Measurements from ENCODE around the gene KATNAL2. TPM values are rescaled to one million over a fixed set of nuclear protein-coding genes. Genes with fewer than 3 reads are reported as not detected.
A peak's percentile ranks its signal among the peaks of the same experiment; 100 is the strongest.

Gene KATNAL2
- polyA plus RNA-seq, 1 donor (not counting 4 experiments of a cell fraction or from before 2014, with no cell fraction given): 1.1 TPM

DNA sequence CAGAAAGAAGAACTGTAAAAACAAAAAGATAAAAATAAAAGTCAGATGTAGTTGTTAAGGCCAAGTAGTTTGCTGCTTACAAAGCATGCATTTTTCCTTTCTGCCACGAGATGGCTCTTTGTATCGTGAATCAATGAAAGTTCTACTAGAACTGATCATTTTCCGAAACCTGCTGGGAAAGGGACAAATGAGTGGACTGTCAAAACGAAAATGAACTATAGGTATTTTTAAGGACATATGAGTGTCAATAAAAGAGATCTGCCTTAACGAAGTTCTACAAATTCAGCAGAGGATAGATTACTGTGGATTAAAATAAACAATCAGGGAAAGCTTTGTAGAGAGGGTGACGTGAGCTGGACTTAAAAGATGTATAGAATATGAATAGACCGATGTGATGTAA is 133.1 kb downstream of the KATNAL2 start:
- H3K27me3 ChIP-seq (ENCODE audit: control insufficient read depth, extremely low read depth, insufficient read depth, low read length): no peaks in the 10 kb centered on the region
- H3K4me2 ChIP-seq (ENCODE audit: control insufficient read depth, extremely low read depth, insufficient read depth, low read depth, low read length): no peak overlapping the region
- no peaks in the 10 kb centered on the region for H3K79me2 ChIP-seq (ENCODE audit: control insufficient read depth, insufficient read depth, low read length)
- no peaks in the 10 kb centered on the region for H4K20me1 ChIP-seq (ENCODE audit: control insufficient read depth, extremely low read depth, insufficient read depth, low read length)
- no peak overlapping the region for H3K4me3 ChIP-seq (ENCODE audit: control insufficient read depth in 2 of 3, extremely low read depth in 1 of 3, insufficient read depth in 2 of 3, low read depth in 1 of 3, low read length in 3 of 3)
- H2AFZ ChIP-seq (ENCODE audit: control insufficient read depth, low read length): no peak overlapping the region
- H3K9ac ChIP-seq (ENCODE audit: control insufficient read depth, extremely low read depth, insufficient read depth, low read length): no peak overlapping the region
- H3K9me3 ChIP-seq (ENCODE audit: control insufficient read depth, low read depth, low read length): no peaks in the 10 kb centered on the region
- DNase-seq (ENCODE audit: low read depth, low spot score) (no peak), FAIRE-seq (no peak)
- no peaks in the 10 kb centered on the region for H3K9me1 ChIP-seq (ENCODE audit: control insufficient read depth, extremely low read depth, insufficient read depth, low read length)
- no peak overlapping the region for H3K27ac ChIP-seq (ENCODE audit: control insufficient read depth, insufficient read depth, low read length)
- dilution Hi-C loops (cut with MboI; ENCODE audit: extremely low pct_ligation_motif_present, low sequenced_read_pairs): no loop called here
- H3K36me3 ChIP-seq (ENCODE audit: control insufficient read depth in 2 of 2, extremely low read depth in 1 of 2, insufficient read depth in 2 of 2, low read length in 2 of 2): no peaks in the 10 kb centered on the region
- H3K4me1 ChIP-seq (ENCODE audit: control insufficient read depth, extremely low read depth, insufficient read depth, low read length): no peaks in the 10 kb centered on the region
- no peak for TF ChIP-seq EZH2 (IDR thresholded peaks at IDR 0.05; ENCODE audit: low read length)
- TF ChIP-seq, protein P1, sequence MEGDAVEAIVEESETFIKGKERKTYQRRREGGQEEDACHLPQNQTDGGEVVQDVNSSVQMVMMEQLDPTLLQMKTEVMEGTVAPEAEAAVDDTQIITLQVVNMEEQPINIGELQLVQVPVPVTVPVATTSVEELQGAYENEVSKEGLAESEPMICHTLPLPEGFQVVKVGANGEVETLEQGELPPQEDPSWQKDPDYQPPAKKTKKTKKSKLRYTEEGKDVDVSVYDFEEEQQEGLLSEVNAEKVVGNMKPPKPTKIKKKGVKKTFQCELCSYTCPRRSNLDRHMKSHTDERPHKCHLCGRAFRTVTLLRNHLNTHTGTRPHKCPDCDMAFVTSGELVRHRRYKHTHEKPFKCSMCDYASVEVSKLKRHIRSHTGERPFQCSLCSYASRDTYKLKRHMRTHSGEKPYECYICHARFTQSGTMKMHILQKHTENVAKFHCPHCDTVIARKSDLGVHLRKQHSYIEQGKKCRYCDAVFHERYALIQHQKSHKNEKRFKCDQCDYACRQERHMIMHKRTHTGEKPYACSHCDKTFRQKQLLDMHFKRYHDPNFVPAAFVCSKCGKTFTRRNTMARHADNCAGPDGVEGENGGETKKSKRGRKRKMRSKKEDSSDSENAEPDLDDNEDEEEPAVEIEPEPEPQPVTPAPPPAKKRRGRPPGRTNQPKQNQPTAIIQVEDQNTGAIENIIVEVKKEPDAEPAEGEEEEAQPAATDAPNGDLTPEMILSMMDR (optimal IDR thresholded peaks at IDR 0.05 in 1 of 3, IDR thresholded peaks at IDR 0.05 in 1 of 3, conservative IDR thresholded peaks at IDR 0.05 in 1 of 3; ENCODE audit: extremely low read depth in 1 of 3, insufficient read depth in 2 of 3, low read length in 3 of 3): peak; percentile 25 to 64 (median 62)

DNA sequence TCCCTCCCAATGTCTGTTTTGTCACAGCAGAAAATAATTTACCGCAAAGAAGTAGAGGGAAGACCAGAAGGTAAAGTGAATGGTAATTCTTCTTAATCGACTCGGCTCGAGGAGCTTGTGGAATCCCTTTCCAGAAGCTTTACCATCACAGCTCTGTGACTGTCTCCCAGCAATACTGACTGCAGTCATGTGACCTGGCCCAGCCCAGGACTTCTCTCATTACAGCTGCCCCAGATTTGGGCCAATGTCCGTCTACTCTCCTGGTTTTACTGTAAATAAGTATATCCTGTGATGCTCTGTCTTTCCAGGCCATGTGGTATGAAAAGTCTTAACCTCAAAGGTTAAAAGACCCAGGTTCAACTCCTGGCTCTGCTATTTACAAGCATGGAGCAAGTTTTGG is 137.0 kb downstream of the KATNAL2 start:
- Histone ChIP-seq H3K9me3 (ENCODE audit: control insufficient read depth, low read depth, low read length) (no peaks in the 10 kb centered on the region), H3K4me3 (ENCODE audit: control insufficient read depth in 2 of 3, extremely low read depth in 1 of 3, insufficient read depth in 2 of 3, low read depth in 1 of 3, low read length in 3 of 3) (no peak overlapping the region), H3K27ac (ENCODE audit: control insufficient read depth, insufficient read depth, low read length) (no peak overlapping the region), H3K9ac (ENCODE audit: control insufficient read depth, extremely low read depth, insufficient read depth, low read length) (no peak overlapping the region), H3K4me2 (ENCODE audit: control insufficient read depth, extremely low read depth, insufficient read depth, low read depth, low read length) (no peak overlapping the region), H3K27me3 (ENCODE audit: control insufficient read depth, extremely low read depth, insufficient read depth, low read length) (no peaks in the 10 kb centered on the region), H2AFZ (ENCODE audit: control insufficient read depth, low read length) (no peak overlapping the region), H3K79me2 (ENCODE audit: control insufficient read depth, insufficient read depth, low read length) (no peaks in the 10 kb centered on the region), H3K36me3 (ENCODE audit: control insufficient read depth in 2 of 2, extremely low read depth in 1 of 2, insufficient read depth in 2 of 2, low read length in 2 of 2) (no peaks in the 10 kb centered on the region), H4K20me1 (ENCODE audit: control insufficient read depth, extremely low read depth, insufficient read depth, low read length) (no peaks in the 10 kb centered on the region), H3K9me1 (ENCODE audit: control insufficient read depth, extremely low read depth, insufficient read depth, low read length) (no peaks in the 10 kb centered on the region), H3K4me1 (ENCODE audit: control insufficient read depth, extremely low read depth, insufficient read depth, low read length) (no peaks in the 10 kb centered on the region)
- dilution Hi-C loops (cut with MboI; ENCODE audit: extremely low pct_ligation_motif_present, low sequenced_read_pairs): no loop called here
- FAIRE-seq (no peak), DNase-seq (ENCODE audit: low read depth, low spot score) (no peak)
- TF ChIP-seq, protein P1 (optimal IDR thresholded peaks at IDR 0.05 in 1 of 3, IDR thresholded peaks at IDR 0.05 in 1 of 3, conservative IDR thresholded peaks at IDR 0.05 in 1 of 3; ENCODE audit: extremely low read depth in 1 of 3, insufficient read depth in 2 of 3, low read length in 3 of 3): no peak
- TF ChIP-seq EZH2 (IDR thresholded peaks at IDR 0.05; ENCODE audit: low read length): no peak
